Activated CD4-positive, CD25-positive, alpha-beta regulatory T cell treated with anti-CD3 and anti-CD28 coated beads, Interleukin-2, amount 50 U/mL, for 72 hours (primary cell): Measurements from ENCODE around the gene GPC6.
"Not testable (repeated sequence)": the region's sequence is repeated elsewhere in the genome, so short reads cannot be mapped to it uniquely, and the experiment has no call there.

ENCODE experiments used
- DNase-seq: peaks from one replicate; pipeline ENCODE4 v3.0.0; 2021

The GPC6 gene

DNA sequence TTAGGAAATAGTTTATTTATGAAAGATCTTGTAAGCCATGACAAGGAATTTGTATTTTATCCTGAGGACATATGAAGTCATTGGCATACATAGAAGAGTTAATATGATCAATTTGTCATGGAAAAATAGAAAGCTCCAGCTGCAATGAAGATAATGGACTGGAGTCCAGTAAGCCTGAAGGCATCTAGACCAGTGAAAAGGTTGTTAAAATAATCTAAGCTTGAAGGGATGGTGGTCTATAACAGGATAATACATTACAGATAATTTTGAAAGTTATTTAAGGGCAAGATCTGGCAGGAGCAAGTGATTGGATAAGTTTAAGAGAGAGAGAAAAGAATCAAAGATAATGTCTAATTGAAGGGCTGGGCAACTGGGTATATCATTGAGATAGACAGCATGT lies 224.2 kb downstream of the GPC6 start:
- no peak for DNase-seq

DNA sequence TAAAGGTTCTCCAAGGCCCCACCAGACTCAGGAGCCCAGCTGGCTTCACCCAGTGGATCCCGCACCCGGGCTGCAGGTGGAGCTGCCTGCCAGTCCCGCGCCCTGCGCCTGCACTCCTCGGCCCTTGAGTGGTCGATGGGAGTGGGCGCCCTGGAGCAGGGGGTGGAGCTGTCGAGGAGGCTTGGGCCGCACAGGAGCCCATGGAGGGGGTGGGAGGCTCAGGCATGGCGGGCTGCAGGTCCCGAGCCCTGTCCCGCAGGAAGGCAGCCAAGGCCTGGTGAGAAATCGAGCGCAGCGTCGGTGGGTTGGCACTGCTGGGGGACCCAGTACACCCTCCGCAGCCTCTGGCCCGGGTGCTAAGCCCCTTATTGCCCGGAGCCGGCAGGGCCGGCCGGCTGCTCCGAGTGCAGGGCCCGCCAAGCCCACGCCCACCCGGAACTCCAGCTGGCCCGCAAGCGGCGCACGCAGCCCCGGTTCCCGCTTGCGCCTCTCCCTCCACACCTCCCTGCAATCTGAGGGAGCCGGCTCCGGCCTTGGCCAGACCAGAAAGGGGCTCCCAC lies 228.1 kb downstream of the GPC6 start:
- not testable (repeated sequence) for DNase-seq

DNA sequence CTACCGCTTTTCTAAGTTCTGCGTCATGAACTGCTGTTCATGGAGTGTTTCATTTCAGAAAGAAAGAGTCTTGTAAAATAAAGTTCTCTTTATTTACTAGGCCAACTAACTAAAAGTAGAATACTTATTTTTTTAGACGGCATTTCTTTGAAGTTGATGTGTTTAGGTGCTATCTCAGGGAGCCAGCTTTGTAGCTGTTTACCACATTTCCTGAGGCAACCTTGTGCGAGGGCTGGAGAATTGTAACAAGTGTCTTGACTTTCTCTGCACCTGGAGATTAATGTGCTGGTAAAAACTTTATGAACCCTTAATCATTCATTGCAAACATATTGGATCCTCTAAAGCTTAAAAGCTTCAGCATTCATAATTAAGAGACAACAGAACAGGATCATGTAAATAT lies 229.3 kb downstream of the GPC6 start:
- DNase-seq = no peak

DNA sequence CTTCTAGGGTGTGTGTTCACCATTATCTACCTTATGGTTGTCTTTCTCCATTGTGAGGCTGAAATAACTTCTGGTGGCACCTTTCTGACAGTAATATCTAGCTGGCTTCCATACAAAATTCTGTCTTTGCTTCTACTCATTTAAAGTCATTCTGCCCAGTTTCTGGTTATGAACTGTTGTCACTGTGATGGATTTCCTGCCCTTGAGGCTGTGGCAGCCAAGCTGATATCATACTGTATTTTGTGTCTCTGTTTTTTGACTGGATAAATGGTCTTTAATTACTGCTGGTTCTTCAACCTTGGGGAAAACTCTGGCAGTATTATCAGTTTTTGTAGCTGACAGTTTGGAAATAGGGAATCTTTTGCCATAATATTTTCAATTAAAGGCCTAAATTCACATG lies 233.4 kb downstream of the GPC6 start:
- no peak for DNase-seq

DNA sequence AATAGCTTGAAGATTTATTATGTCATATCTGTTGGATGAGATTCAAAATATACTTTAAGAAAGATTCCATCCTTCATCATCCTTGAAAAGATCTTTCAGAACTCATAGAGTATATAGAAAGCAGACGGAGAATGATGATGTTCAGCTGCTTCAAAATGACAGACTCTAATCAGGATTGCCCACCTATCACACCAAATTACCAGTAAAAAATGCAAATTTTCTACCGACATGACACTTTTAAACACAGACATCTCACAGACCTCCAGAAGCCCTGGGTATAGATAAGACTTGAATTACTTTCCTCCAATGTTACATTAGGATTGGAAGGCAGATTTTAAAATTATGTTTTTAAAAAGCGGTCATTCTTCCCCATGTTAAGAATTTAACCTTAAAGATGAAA lies 235.5 kb downstream of the GPC6 start:
- DNase-seq = no peak

DNA sequence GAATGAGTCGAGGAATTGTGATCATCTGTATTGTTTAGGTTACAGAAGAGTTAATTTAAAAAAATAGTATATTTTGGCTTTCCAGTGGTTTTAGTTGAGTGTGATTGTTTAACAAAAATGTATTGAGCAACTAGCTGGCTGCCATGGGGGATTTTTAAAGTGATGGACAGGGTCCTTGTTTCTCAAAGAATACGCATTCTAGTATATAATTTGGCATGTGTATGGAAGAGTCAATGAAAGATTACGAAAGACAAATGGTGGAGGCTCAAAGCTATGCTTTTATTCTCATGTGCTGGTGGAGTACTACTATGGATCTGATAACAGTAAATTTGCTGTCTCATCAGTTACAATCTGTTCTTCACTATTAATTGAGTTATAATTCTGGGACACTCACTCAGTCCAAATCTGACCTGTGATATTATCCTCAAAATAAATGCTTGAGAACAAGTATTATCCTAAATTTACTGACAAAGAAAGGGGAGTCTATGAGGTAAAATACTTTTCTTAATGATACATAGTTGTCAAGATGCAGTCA lies 240.0 kb downstream of the GPC6 start:
- no peak for DNase-seq

DNA sequence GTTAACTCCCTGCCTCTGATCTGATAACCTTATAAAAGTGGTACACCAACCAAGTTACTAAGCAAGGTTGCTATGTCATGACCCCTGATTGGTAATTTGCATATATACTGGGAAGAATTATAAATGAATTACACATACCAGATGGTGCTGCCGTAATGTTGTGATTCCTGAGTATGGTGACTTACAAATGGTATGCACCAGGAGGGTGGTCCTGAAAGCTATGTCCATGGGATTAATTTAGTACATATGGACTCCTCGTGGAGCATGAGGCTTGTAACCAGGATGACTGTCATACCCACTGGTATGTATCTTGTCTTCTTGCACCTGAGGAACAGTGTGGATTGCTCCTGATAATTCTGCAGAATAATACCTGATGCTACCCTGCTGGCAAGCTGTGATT lies 240.6 kb downstream of the GPC6 start:
- no peak for DNase-seq

DNA sequence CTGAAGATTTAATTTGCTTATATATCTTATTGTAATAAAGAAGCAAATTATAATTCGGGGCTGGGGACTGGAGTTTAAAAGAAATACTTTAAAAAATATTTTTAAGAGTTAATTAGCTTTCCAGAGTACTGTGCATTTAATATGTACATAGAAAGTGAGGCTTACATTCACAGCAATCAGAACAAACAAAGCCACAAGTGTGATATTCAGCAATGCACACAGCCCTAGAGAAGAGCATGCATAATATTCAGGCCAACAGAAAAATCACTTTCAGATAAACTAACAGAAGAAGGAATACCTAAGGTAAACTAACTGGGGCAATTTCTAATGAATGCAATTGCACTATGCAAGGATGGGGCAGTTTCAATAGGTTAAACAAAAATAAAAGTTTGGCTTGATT lies 241.8 kb downstream of the GPC6 start:
- DNase-seq = no peak

DNA sequence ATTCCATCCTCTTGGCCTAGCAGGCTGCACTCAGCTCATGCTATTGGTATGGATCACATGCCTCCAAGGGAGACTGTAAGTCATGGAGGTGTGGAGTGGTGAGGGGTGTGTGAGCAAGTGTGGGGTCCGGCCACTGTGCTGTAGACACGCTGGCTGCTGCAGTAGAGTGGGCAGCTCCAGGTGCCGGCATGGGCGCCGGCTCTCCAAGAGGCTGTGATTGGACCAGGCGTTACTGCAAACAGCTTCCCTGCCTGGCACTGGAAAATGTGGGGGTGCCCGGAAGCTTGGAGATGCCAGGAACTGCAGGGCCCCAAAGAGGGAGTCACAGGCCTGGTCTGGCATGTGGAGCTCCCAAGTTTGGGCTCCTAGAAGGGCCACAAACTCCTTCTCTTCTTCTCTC lies 245.7 kb downstream of the GPC6 start:
- no peak for DNase-seq

DNA sequence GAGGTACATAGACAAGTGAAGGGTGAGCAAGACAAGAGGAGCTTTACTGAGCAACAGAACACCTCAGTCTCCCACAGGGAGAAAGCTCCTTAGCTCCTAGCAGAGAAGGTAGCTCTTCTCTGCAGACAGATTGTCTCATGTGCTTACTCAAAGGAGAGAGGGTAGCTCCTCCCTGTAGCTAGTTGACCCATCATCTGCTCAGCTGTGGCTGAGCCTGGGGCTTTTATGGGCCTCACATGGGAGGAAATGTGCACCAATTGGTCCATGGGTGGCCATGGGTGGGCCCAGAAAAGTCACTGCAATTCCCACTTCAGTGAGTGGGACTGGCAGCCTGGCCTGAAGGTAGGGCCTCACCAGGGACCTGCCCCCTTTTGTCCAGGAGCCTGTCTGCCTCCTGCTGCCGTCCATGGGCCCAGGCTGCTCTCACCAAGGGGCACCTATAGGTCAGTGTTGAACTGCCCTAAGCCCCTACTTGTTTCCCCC lies 246.2 kb downstream of the GPC6 start:
- no peak for DNase-seq

DNA sequence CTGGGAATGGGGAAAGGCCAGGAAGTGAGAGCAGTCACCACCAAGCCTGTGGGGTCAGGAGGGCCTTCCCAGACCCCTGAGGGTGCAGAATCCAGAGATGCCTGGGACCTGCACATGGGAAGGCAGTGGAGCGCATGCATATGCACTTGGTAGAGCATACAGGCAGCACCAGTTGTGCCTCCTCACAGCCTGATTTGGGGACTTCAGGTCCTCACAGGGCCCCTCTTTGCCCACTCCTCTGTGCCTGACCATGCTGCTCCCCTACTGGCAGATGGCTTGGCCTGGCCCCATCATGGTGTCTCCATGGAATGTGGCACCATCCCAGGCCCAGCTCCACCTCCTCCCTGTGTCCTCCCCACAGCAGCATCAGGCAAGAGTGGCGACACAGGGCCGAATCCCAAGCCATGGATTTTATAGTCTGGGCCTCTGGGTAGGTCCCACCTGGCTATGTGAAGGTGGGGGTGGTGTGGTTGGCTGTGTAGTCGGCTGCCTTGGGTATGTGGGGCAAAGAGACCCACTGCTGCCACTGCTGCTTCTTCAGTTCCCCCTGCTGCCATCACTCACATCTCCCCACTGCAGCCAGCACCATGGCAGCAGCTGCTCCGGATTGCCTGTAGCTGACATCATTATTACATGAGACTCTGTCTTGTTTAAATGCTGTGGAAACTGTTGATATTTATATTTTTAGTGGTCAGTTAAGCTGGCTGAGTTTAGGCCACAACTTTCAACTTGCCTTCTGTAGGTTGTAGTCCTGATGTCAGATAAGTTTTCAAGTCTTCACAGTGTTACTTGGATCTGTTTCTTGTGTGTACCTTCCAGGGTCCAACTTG lies 247.0 kb downstream of the GPC6 start:
- no peak for DNase-seq

DNA sequence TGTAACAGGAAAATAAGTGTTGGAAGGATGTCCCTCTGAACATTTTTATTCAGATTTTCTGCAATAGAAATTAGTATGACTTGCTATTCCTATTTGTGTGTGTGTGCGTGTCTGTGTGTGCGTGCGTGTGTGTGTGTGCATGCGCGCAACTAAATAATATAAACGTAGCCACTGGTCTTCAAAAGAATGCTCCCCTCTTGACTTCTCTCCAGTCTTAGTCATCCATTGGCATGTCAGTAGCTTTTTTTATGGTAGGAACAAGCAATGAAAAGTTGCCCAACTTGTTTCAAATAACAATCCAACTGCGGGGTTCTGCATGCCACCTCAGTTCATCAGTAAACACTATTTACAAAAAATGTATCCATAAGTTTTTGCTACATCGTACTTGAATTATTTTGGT lies 249.6 kb downstream of the GPC6 start:
- no peak for DNase-seq

DNA sequence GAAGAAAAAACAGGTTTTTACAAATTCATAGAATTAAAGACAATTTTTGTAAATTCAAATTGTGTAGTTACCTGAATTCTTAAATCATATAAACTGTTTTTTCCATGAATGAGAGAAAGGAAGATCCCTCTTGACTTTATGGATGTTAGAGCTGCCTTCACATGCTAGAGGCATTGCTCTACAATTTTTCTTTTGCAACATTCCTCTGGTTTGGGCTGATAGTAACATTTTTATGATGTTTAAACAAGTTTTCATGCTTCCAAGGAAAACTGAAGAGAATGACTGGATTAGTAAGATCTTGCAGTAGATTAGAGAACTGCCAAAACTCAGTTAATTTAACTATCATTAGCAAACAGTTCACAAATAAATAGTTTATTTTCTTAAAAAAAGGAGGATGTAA lies 250.6 kb downstream of the GPC6 start:
- no peak for DNase-seq

DNA sequence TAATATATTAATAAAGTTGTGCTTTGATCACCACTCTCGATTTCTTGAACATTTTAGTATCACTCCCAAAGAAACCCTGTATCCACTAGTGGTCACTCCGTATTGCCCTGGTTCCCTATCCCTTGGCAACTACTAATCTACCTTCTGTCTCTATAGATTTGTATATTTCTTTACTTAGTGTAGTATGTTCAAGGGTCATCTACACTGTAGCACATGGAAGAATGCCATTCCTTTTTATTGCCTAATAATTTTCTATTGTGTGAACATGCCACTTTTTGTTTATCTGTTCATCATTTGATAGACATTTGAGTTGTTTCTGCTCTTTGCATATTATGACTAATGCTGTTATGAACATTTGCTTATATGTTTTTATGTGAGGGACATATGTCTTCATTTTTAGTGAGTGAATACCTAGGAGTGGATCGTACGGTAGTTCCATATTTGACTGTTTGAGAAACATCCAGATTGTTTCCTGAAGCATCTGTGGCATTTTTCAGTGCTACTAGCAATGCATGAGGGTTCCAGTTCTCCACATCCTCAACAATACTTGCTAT lies 254.0 kb downstream of the GPC6 start:
- DNase-seq = no peak

DNA sequence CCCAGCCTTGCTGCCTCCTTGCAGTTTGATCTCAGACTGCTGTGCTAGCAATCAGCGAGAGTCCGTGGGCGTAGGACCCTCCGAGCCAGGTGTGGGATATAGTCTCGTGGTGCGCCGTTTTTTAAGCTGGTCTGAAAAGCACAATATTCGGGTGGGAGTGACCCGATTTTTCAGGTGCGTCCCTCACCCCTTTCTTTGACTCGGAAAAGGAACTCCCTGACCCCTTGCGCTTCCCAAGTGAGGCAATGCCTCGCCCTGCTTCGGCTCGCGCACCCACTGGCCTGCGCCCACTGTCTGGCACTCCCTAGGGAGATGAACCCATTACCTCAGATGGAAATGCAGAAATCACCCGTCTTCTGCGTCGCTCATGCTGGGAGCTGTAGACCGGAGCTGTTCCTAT lies 269.5 kb downstream of the GPC6 start:
- DNase-seq = not testable (repeated sequence)

DNA sequence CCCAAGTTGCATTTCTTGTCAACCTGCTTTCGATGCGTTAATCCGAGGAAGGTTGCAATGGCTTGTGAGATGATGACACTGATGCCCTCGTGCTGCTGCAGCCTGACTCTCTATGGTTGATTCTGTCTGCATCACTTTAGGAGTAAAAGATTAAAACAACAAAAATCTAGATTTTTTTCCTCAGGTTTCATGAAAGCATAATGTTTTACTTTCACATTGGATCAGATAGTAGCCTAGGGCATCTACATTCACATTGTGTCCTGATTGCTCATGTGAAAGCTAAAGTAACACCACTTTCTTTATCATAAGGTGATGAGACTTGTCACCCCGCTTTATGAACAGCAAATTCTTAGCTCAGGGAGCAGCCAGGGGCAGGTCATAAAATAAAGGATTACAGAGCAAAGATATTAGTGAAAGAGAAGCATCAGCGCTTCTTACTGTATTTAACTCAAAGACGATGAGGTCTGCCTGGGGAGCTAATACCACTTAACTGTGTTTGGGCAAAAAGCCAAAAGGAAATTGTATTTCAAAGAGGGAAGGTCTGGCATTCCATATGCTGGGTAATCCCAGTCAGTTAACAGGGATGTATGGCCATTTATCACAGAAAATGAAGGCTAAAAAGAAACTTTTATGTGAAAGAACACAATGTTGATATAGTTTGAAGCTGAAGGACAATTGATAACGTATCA lies 270.5 kb downstream of the GPC6 start:
- no peak for DNase-seq

DNA sequence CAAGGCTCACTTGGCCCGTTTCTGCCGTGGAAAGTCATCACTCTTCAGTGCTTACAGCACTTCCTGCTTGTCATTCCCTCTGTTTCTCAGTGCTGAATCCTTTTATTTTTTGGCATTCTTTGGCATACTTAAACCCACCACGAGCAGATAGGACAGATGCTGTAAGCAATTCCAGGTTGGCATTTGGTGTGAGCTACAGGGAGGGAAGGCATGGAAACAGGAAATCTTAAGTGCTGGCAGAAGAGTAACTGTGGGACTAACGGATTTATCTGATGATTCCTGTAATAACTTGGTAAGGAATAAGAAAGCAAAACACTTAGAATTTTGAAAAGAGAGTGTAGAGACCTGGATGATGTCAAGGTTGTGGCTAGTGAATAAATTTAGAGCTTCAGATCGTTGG lies 273.4 kb downstream of the GPC6 start:
- DNase-seq = no peak

DNA sequence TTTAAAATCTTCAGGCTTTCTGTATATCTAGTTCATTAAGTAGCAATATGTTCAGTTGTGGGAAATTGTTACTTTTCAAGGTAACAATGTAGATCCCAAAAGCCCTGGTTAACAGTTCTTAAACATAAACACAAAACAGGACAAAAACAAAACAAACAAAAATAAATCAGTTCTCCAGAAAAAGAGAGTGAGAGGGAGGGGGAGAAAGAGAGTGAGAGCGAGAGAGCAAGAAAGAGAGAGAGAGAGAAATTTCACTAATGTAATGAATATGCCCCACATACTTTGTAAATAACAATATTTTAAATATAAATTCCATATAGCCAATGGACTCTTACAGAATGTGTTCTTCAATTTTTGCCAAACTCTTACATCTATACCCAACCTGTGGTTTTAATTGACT lies 275.5 kb downstream of the GPC6 start:
- DNase-seq = no peak

DNA sequence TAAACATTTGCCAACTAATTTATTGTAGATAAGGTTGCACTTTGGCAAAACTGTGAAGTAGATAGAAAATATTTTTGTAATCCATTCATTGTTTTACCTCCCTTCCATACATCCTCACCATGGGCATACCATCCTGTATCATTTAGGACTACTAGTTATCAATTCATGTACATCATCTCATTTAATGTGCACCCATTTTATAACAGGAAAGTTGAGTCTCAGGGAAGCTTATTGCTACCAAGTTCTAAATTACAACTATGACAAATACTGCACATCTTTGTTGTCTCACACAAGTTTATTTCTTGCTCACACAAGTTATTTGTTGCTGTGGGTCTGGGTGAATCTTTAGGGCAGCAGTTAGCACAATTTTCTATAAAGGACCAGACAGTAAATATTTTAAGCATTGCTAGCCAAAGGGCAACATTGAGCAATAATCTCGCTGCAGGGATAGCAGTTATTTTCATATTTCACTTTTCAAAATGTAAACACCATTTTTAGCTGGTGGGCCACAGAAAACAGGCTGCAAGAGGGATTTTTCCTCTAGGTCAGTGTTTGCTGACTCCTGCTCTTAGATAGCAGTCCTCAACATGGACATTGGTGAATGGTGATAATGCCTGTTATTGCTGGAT lies 276.5 kb downstream of the GPC6 start:
- no peak for DNase-seq

DNA sequence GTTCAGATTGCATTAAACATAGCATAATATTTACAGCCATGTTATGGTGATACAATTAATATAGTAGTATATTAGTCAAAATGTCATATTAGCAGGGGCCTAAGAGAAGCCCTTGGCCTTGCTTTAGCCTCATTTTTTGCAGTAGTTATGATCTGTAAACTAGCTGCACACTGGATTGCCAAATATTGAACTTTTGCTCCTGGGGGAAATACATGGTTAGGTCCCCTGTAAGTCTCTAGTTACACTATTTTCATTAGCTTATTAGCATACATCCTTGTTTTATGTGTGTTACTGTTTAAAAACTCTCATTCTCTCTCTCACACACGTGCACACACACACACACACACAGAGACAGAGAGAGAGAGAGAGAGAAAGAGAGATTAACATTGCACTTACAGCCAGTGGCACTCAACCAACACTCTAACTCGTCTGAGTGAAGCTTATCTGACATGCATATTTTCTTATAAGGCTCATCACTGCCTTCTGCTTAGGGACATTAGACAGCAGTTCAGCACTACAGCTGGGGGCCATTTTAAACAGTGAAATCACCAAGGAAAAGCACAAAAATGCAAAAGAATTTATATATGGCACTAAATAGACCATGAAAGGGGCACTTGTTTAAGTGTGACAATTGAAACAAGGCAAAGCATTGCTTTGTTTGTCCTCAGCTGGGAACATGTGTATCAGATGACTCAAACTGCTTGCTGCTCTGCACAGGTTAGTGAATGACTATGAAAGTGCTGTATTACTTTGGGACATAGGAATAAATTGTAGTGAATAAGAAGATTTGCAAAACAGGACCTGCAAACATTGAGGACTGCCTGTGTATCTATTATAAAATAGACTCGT lies 278.7 kb downstream of the GPC6 start:
- no peak for DNase-seq

DNA sequence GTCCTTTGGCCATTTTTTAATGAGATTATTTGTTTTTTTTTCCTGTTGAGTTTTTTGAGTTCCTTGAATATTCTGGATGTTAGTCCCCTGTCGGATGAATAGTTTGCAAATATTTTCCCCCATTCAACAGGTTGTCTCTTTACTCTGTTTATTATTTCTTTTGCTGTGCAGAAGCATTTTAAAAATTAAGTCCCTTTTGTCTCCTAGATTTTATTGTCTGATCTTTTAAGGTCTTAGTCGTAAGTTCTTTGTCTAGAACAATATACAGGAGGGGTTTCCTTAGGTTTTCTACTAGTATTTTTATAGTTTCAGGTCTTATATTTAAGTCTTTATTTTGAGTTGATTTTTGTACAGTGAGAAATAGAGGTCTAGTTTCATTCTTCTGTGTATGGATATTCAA lies 284.4 kb downstream of the GPC6 start:
- DNase-seq = no peak

DNA sequence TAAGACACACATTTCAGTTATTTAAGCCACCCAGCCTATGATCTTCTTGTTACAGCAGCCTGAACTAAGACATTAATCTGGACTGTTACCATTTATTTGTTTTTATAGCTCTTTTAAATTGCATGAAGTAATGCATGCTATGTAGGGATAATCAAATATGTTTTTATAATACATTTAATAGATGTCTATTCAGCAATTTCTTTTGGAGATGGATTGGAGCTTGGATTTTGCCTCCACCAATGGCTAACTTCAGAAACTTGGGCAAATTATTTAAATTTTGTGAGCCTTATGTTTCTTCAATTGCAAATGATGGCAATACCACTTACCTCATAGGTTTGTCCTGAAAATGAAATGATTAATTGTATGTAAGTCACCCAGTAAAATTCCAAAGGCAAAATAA lies 288.7 kb downstream of the GPC6 start:
- DNase-seq = no peak
